ENCODE results near the gene LRP1-AS.

LRP1-AS gene

GRCh38 chr12:57182918-57183575 lies 35.6 kb upstream of the LRP1-AS start:
- TF ChIP-seq CTCF (IDR thresholded peaks at IDR 0.05; ENCODE audit: insufficient read depth, low read length, poor library complexity, severe bottlenecking), result peak; percentile 92
- Histone ChIP-seq H3K4me3 (replicated peaks; ENCODE audit: low read depth, low read length) (no peak overlapping the region), H3K27me3 (replicated peaks; ENCODE audit: control insufficient read depth, insufficient read depth, low read length) (peaks cover 1% of the 10 kb centered on the region; the same call in 1 of the 2 replicates), H3K36me3 (ENCODE audit: control insufficient read depth, insufficient read depth, low read length) (no peaks in the 10 kb centered on the region)
- DNase-seq (ENCODE audit: extremely low read depth, insufficient read length), result peak; percentile 44

- TF ChIP-seq CTCF (IDR thresholded peaks at IDR 0.05; ENCODE audit: insufficient read depth, low read length, poor library complexity, severe bottlenecking), result no peak
- DNase-seq (ENCODE audit: extremely low read depth, insufficient read length), result no peak
- no peak overlapping the region for H3K4me3 ChIP-seq (replicated peaks; ENCODE audit: low read depth, low read length)
- H3K36me3 ChIP-seq (ENCODE audit: control insufficient read depth, insufficient read depth, low read length), result no peaks in the 10 kb centered on the region
- H3K27me3 ChIP-seq (replicated peaks; ENCODE audit: control insufficient read depth, insufficient read depth, low read length), result peaks cover 1% of the 10 kb centered on the region; the same call in 1 of the 2 replicates
Observed at GRCh38 chr12:57181561-57182155, 34.2 kb upstream of the LRP1-AS start.

GRCh38 chr12:57181072-57181471 lies 33.7 kb upstream of the LRP1-AS start:
- Histone ChIP-seq H3K27me3 (replicated peaks; ENCODE audit: control insufficient read depth, insufficient read depth, low read length) (peaks cover 1% of the 10 kb centered on the region; the same call in 1 of the 2 replicates), H3K36me3 (ENCODE audit: control insufficient read depth, insufficient read depth, low read length) (no peaks in the 10 kb centered on the region), H3K4me3 (replicated peaks; ENCODE audit: low read depth, low read length) (no peak overlapping the region)
- no peak for TF ChIP-seq CTCF (IDR thresholded peaks at IDR 0.05; ENCODE audit: insufficient read depth, low read length, poor library complexity, severe bottlenecking)
- DNase-seq (ENCODE audit: extremely low read depth, insufficient read length), result no peak

GRCh38 chr12:57180321-57180989 lies 33.0 kb upstream of the LRP1-AS start:
- no peak for DNase-seq (ENCODE audit: extremely low read depth, insufficient read length)
- no peak for TF ChIP-seq CTCF (IDR thresholded peaks at IDR 0.05; ENCODE audit: insufficient read depth, low read length, poor library complexity, severe bottlenecking)
- no peak overlapping the region for H3K4me3 ChIP-seq (replicated peaks; ENCODE audit: low read depth, low read length)
- H3K27me3 ChIP-seq (replicated peaks; ENCODE audit: control insufficient read depth, insufficient read depth, low read length), result peaks cover 1% of the 10 kb centered on the region; the same call in 1 of the 2 replicates
- no peaks in the 10 kb centered on the region for H3K36me3 ChIP-seq (ENCODE audit: control insufficient read depth, insufficient read depth, low read length)

GRCh38 chr12:57179331-57180086 lies 32.1 kb upstream of the LRP1-AS start:
- no peak overlapping the region for H3K4me3 ChIP-seq (replicated peaks; ENCODE audit: low read depth, low read length)
- DNase-seq (ENCODE audit: extremely low read depth, insufficient read length), result no peak
- no peaks in the 10 kb centered on the region; the same call in 1 of the 2 replicates for H3K27me3 ChIP-seq (replicated peaks; ENCODE audit: control insufficient read depth, insufficient read depth, low read length)
- H3K36me3 ChIP-seq (ENCODE audit: control insufficient read depth, insufficient read depth, low read length), result no peaks in the 10 kb centered on the region
- TF ChIP-seq CTCF (IDR thresholded peaks at IDR 0.05; ENCODE audit: insufficient read depth, low read length, poor library complexity, severe bottlenecking), result no peak

Data from GM06990 (cell line).